ENCODE data around the gene TRMT10B.

TRMT10B gene

GRCh38 chr9:37787059-37787458, 33.5 kb downstream of the TRMT10B start:
- Histone ChIP-seq H3K4me3 (ENCODE audit: low read depth, low read length) (no peak overlapping the region), H3K4me1 (no peaks in the 10 kb centered on the region; the same call in 1 of the 2 replicates), H3K36me3 (peaks cover 19% of the 10 kb centered on the region), H3K27me3 (no peaks in the 10 kb centered on the region), H3K9me3 (no peaks in the 10 kb centered on the region)
- no peak for TF ChIP-seq CTCF (IDR thresholded peaks at IDR 0.05; ENCODE audit: low read depth, low read length)
- DNase-seq: no peak

DNA sequence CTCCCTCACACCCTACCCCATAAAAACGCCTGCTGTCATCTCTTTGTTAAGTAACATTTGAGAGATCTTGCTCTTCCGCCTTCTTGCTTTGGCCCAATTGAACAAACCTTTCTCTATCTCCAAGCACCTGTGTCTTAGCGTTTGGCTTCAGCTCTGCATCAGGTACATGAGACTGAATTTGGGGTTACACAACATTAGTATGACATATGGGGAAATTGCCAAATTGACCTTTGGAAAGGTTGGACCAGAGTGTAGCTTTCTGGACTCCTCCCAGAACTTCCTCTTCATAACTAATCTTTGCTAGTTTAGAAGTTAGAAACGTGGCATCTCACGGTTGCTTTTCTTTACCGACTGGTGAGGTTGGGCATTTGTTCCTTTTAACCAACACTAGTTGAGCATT, 34.7 kb downstream of the TRMT10B start:
- no peak for DNase-seq
- no peak for TF ChIP-seq CTCF (IDR thresholded peaks at IDR 0.05; ENCODE audit: low read depth, low read length)
- Histone ChIP-seq H3K36me3 (peaks cover 6% of the 10 kb centered on the region), H3K4me1 (no peaks in the 10 kb centered on the region; the same call in 1 of the 2 replicates), H3K4me3 (ENCODE audit: low read depth, low read length) (no peak overlapping the region), H3K9me3 (no peaks in the 10 kb centered on the region), H3K27me3 (no peaks in the 10 kb centered on the region)

GRCh38 chr9:37790096-37790495, 36.5 kb downstream of the TRMT10B start:
- Histone ChIP-seq H3K9me3 (no peaks in the 10 kb centered on the region), H3K4me3 (ENCODE audit: low read depth, low read length) (no peak overlapping the region), H3K36me3 (no peaks in the 10 kb centered on the region), H3K4me1 (no peaks in the 10 kb centered on the region), H3K27me3 (no peaks in the 10 kb centered on the region)
- TF ChIP-seq CTCF (IDR thresholded peaks at IDR 0.05; ENCODE audit: low read depth, low read length): no peak
- DNase-seq: no peak

GRCh38 chr9:37792122-37792521, 38.5 kb downstream of the TRMT10B start:
- no peaks in the 10 kb centered on the region for H3K36me3 ChIP-seq
- no peaks in the 10 kb centered on the region for H3K27me3 ChIP-seq
- H3K4me3 ChIP-seq (ENCODE audit: low read depth, low read length): no peak overlapping the region
- H3K4me1 ChIP-seq: no peaks in the 10 kb centered on the region
- H3K9me3 ChIP-seq: no peaks in the 10 kb centered on the region
- TF ChIP-seq CTCF (IDR thresholded peaks at IDR 0.05; ENCODE audit: low read depth, low read length): no peak
- no peak for DNase-seq

DNA sequence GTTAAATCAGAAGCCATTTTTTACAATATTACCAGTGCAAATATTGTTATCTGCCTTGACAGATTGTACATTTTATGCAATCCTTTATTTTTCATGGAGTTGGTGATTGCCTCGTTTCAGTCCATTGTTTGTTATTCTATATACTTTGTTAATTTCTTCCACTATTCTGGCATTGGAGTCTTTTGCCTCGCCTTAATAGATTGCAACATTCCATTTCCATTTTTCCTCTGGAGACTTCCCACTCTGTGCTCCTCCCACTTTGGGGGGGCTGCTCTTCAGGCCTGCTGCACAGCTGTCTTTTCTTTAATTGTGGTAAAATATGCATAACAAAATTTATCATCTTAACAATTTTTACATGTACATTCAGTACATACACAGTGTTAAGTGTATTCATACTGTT, 42.6 kb downstream of the TRMT10B start:
- no peaks in the 10 kb centered on the region for H3K9me3 ChIP-seq
- DNase-seq: no peak
- no peak for TF ChIP-seq CTCF (IDR thresholded peaks at IDR 0.05; ENCODE audit: low read depth, low read length)
- H3K4me3 ChIP-seq (ENCODE audit: low read depth, low read length): no peak overlapping the region
- H3K4me1 ChIP-seq: no peaks in the 10 kb centered on the region
- no peaks in the 10 kb centered on the region for H3K27me3 ChIP-seq
- H3K36me3 ChIP-seq: no peaks in the 10 kb centered on the region

DNA sequence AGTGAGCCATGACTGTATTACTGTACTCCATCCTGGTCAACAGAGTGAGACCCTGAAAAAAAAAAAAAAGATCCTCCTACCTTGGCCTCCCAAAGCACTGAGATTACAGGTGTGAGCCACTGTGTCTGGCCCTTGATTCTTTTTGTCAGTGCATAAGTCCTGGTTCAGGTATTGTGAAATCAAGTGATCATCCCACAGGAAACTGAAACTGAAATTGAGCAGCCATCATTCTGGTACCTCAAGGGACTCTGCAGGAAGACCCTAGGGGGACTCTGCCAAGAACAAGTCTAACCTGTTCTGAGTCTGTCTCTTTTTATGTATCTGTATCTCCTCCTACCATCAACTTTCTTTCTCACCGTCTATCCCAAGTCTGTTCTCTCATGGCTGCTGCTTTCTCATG, 45.1 kb downstream of the TRMT10B start:
- no peaks in the 10 kb centered on the region for H3K36me3 ChIP-seq
- no peaks in the 10 kb centered on the region for H3K27me3 ChIP-seq
- DNase-seq: no peak
- no peak for TF ChIP-seq CTCF (IDR thresholded peaks at IDR 0.05; ENCODE audit: low read depth, low read length)
- no peaks in the 10 kb centered on the region for H3K9me3 ChIP-seq
- H3K4me1 ChIP-seq: no peaks in the 10 kb centered on the region
- H3K4me3 ChIP-seq (ENCODE audit: low read depth, low read length): no peak overlapping the region
